CD8-positive, alpha-beta memory T cell (primary cell): ENCODE measurements around the gene SPTBN2. TPM values are rescaled to one million over a fixed set of nuclear protein-coding genes. Genes with fewer than 3 reads are reported as not detected.
A peak's percentile ranks its signal among the peaks of the same experiment; 100 is the strongest.

Experiments used
- CTCF ChIA-PET: fragments of 350-600 bp; sonication (Branson Sonifier 250); formaldehyde crosslinking; loops from one replicate; lab custom pipeline; 2021; ENCODE audit warnings: antibody characterized with exemption; lab: Charles Lee
- POLR2A ChIA-PET: fragments of 350-600 bp; sonication (Branson Sonifier 250); formaldehyde crosslinking; loops from one replicate; lab custom pipeline; 2021; ENCODE audit warnings: antibody characterized with exemption; lab: Charles Lee
- DNase-seq, 5 donors: peaks; one replicate each; pipeline versions ENCODE4 v3.0.0 to v3.0.0-alpha.2; 2020 to 2022; ENCODE audit warnings: mixed read lengths in 1 of 5
- H3K27ac ChIP-seq: one replicate; pipeline ENCODE4 v1.7.0; 2013; ENCODE audit warnings: low read depth, mild to moderate bottlenecking, low read length, moderate library complexity
- H3K27me3 ChIP-seq: 2 replicates; pipeline ENCODE4 v1.7.0; 2013; ENCODE audit warnings: low read length, mild to moderate bottlenecking; ENCODE audit not compliant: insufficient read depth, poor library complexity, severe bottlenecking
- H3K36me3 ChIP-seq: 2 replicates; pipeline ENCODE4 v1.7.0; 2013; ENCODE audit warnings: mild to moderate bottlenecking, low read length, moderate library complexity; ENCODE audit not compliant: insufficient read depth
- H3K4me1 ChIP-seq: 2 replicates; pipeline ENCODE4 v1.7.0; 2013; ENCODE audit warnings: mild to moderate bottlenecking, low read length, moderate library complexity; ENCODE audit not compliant: insufficient read depth
- H3K4me3 ChIP-seq: 2 replicates; pipeline ENCODE4 v1.7.0; 2013; ENCODE audit warnings: mild to moderate bottlenecking, low read length
- H3K9me3 ChIP-seq: 2 replicates; pipeline ENCODE4 v1.7.0; 2013; ENCODE audit warnings: mild to moderate bottlenecking, low read length
- H3K27ac Mint-ChIP-seq, 8 donors: one replicate each; pipeline ENCODE4 v1.8.0; 2020 to 2021; ENCODE audit warnings: mixed read lengths in 8 of 8, mild to moderate bottlenecking in 6 of 8, inconsistent platforms in 3 of 8, moderate library complexity in 3 of 8
- H3K27me3 Mint-ChIP-seq, 2 donors: one replicate each; pipeline ENCODE4 v1.8.0; 2020 to 2021; ENCODE audit warnings: mixed read lengths in 2 of 2, mild to moderate bottlenecking in 1 of 2, moderate library complexity in 1 of 2
- H3K36me3 Mint-ChIP-seq, 3 donors: one replicate each; pipeline ENCODE4 v1.8.0; 2020 to 2021; ENCODE audit warnings: mixed read lengths in 3 of 3, inconsistent platforms in 1 of 3, mild to moderate bottlenecking in 1 of 3
- H3K4me1 Mint-ChIP-seq, 3 donors: one replicate each; pipeline ENCODE4 v1.8.0; 2020 to 2021; ENCODE audit warnings: mixed read lengths in 3 of 3, inconsistent platforms in 1 of 3, mild to moderate bottlenecking in 1 of 3
- H3K4me3 Mint-ChIP-seq, 7 donors: one replicate each; pipeline ENCODE4 v1.8.0; 2020 to 2021; ENCODE audit warnings: mixed read lengths in 7 of 7, mild to moderate bottlenecking in 6 of 7, moderate library complexity in 4 of 7, inconsistent platforms in 2 of 7
- H3K9me3 Mint-ChIP-seq, 5 donors: one replicate each; pipeline ENCODE4 v1.8.0; 2020 to 2022; ENCODE audit warnings: mixed read lengths in 5 of 5, mild to moderate bottlenecking in 3 of 5, moderate library complexity in 2 of 5, inconsistent platforms in 1 of 5
- polyA plus RNA-seq: library from polyadenylated mRNA; unstranded; fragments of 300-500 nt; fragmentation: Illumina TruSeq; gene quantifications from one replicate; pipeline ENCODE4 v1.2.3, GENCODE V29; 2021
- total RNA-seq, 2 experiments: library from RNA; stranded (reverse); gene quantifications; one replicate each; pipeline ENCODE4 v1.2.3, GENCODE V29; 2021

The SPTBN2 gene
- total and polyA plus RNA-seq, 3 experiments from 2014 or later = 0.81 to 0.84 TPM; not detected in 1

GRCh38 chr11:66691311-66691980 lies 37.6 kb downstream of the SPTBN2 start:
- Mint-ChIP-seq H3K4me3 (no peak overlapping the region), H3K4me1 (peaks cover 0 to 2% (median 0%) of the 10 kb centered on the region in 3 donors), H3K9me3 (no peaks in the 10 kb centered on the region), H3K27ac (no peak overlapping the region), H3K27me3 (peaks cover 0 to 7% of the 10 kb centered on the region in 2 donors), H3K36me3 (no peaks in the 10 kb centered on the region)
- no peak overlapping the region for H3K4me3 ChIP-seq
- H3K27ac ChIP-seq = no peak overlapping the region
- DNase-seq = peak in 1 of 5 donors; percentile 31
- H3K4me1 ChIP-seq = no peaks in the 10 kb centered on the region
- ChIA-PET CTCF (interaction anchor here (1.3 kb wide), 1 partner anchor 13 kb away, joined by 5 read pairs; the partner anchor contains the start of gene RBM4B), POLR2A (no interaction called here)
- H3K9me3 ChIP-seq = no peaks in the 10 kb centered on the region
- no peaks in the 10 kb centered on the region for H3K36me3 ChIP-seq
- no peaks in the 10 kb centered on the region for H3K27me3 ChIP-seq

- no peak overlapping the region for H3K4me3 Mint-ChIP-seq
- Histone ChIP-seq H3K4me1 (no peaks in the 10 kb centered on the region), H3K9me3 (no peaks in the 10 kb centered on the region), H3K27me3 (no peaks in the 10 kb centered on the region), H3K27ac (no peak overlapping the region), H3K4me3 (no peak overlapping the region), H3K36me3 (no peaks in the 10 kb centered on the region)
- ChIA-PET CTCF (no interaction called here), POLR2A (no interaction called here)
- H3K36me3 Mint-ChIP-seq = no peaks in the 10 kb centered on the region
- H3K27me3 Mint-ChIP-seq = peaks cover 0 to 7% of the 10 kb centered on the region in 2 donors
- no peaks in the 10 kb centered on the region for H3K9me3 Mint-ChIP-seq
- peaks cover 0 to 2% (median 0%) of the 10 kb centered on the region in 3 donors for H3K4me1 Mint-ChIP-seq
- peak in 1 of 5 donors; percentile 33 for DNase-seq
- no peak overlapping the region for H3K27ac Mint-ChIP-seq
These were observed 39.1 kb downstream of the SPTBN2 start for GRCh38 chr11:66689661-66690590.

GRCh38 chr11:66688561-66689534 lies 40.2 kb downstream of the SPTBN2 start:
- Histone ChIP-seq H3K27me3 (no peaks in the 10 kb centered on the region), H3K36me3 (no peaks in the 10 kb centered on the region), H3K27ac (no peak overlapping the region), H3K4me3 (no peak overlapping the region), H3K9me3 (no peaks in the 10 kb centered on the region), H3K4me1 (no peaks in the 10 kb centered on the region)
- ChIA-PET POLR2A (interaction anchor here (0.7 kb wide), 1 partner anchor 8 kb away, joined by 3 read pairs; no protein-coding TSS in a partner anchor), CTCF (interaction anchor here (0.8 kb wide), 1 partner anchor 145 kb away, joined by 3 read pairs; no protein-coding TSS in a partner anchor)
- peak in 1 of 5 donors; percentile 39 for DNase-seq
- Mint-ChIP-seq H3K9me3 (no peaks in the 10 kb centered on the region), H3K27ac (no peak overlapping the region), H3K36me3 (no peaks in the 10 kb centered on the region), H3K4me1 (no peaks in the 10 kb centered on the region), H3K27me3 (peaks cover 0 to 3% of the 10 kb centered on the region in 2 donors), H3K4me3 (no peak overlapping the region)

GRCh38 chr11:66687831-66688281 lies 41.2 kb downstream of the SPTBN2 start:
- POLR2A ChIA-PET = no interaction called here
- Histone ChIP-seq H3K27ac (no peak overlapping the region), H3K27me3 (no peaks in the 10 kb centered on the region), H3K9me3 (no peaks in the 10 kb centered on the region), H3K36me3 (no peaks in the 10 kb centered on the region), H3K4me3 (no peak overlapping the region), H3K4me1 (no peaks in the 10 kb centered on the region)
- no peaks in the 10 kb centered on the region for H3K4me1 Mint-ChIP-seq
- peak in 1 of 5 donors; percentile 26 for DNase-seq
- no peak overlapping the region for H3K4me3 Mint-ChIP-seq
- H3K27me3 Mint-ChIP-seq = peaks cover 0 to 3% of the 10 kb centered on the region in 2 donors
- no peak overlapping the region for H3K27ac Mint-ChIP-seq
- no peaks in the 10 kb centered on the region for H3K36me3 Mint-ChIP-seq
- CTCF ChIA-PET = interaction anchor here (0.8 kb wide), 1 partner anchor 146 kb away, joined by 3 read pairs; no protein-coding TSS in a partner anchor
- H3K9me3 Mint-ChIP-seq = no peaks in the 10 kb centered on the region

- Histone ChIP-seq H3K36me3 (no peaks in the 10 kb centered on the region), H3K9me3 (no peaks in the 10 kb centered on the region), H3K4me3 (no peak overlapping the region), H3K27ac (no peak overlapping the region), H3K27me3 (no peaks in the 10 kb centered on the region), H3K4me1 (no peaks in the 10 kb centered on the region)
- no peaks in the 10 kb centered on the region for H3K4me1 Mint-ChIP-seq
- H3K9me3 Mint-ChIP-seq = no peaks in the 10 kb centered on the region
- POLR2A ChIA-PET = interaction anchor here (1.0 kb wide), 1 partner anchor 10 kb away, joined by 5 read pairs; the partner anchor contains the start of gene RBM4B
- H3K36me3 Mint-ChIP-seq = no peaks in the 10 kb centered on the region
- no peak overlapping the region for H3K27ac Mint-ChIP-seq
- H3K4me3 Mint-ChIP-seq = no peak overlapping the region
- CTCF ChIA-PET = no interaction called here
- DNase-seq = peak in 1 of 5 donors; percentile 27
- H3K27me3 Mint-ChIP-seq = peaks cover 0 to 3% of the 10 kb centered on the region in 2 donors
These were observed 41.9 kb downstream of the SPTBN2 start for GRCh38 chr11:66686801-66687750.

GRCh38 chr11:66686100-66686785 lies 42.8 kb downstream of the SPTBN2 start:
- CTCF ChIA-PET = no interaction called here
- no peak overlapping the region for H3K27ac Mint-ChIP-seq
- Histone ChIP-seq H3K4me3 (no peak overlapping the region), H3K4me1 (no peaks in the 10 kb centered on the region), H3K36me3 (no peaks in the 10 kb centered on the region), H3K27ac (no peak overlapping the region), H3K9me3 (no peaks in the 10 kb centered on the region), H3K27me3 (no peaks in the 10 kb centered on the region)
- no peak for DNase-seq
- no peaks in the 10 kb centered on the region for H3K4me1 Mint-ChIP-seq
- H3K27me3 Mint-ChIP-seq = no peaks in the 10 kb centered on the region
- POLR2A ChIA-PET = interaction anchor here (1.0 kb wide), 1 partner anchor 9 kb away, joined by 5 read pairs; the partner anchor contains the start of gene RBM4B
- H3K36me3 Mint-ChIP-seq = no peaks in the 10 kb centered on the region
- no peaks in the 10 kb centered on the region for H3K9me3 Mint-ChIP-seq
- H3K4me3 Mint-ChIP-seq = no peak overlapping the region
